Fibroblast of lung (primary cell): Measurements from ENCODE around the gene HIVEP3.

Experiments
- EZH2 ChIP-seq: IDR thresholded peaks from 2 replicates; pipeline ENCODE4 v1.5.1; 2012; ENCODE audit warnings: low read length, control low read depth, mild to moderate bottlenecking; ENCODE audit errors: missing control alignments
- TF ChIP-seq, protein P1 (sequence below), 2 donors: IDR thresholded peaks in 1 of 2; conservative IDR thresholded peaks in 1 of 2; 1 replicate in 1 of 2; 2 replicates in 1 of 2; pipeline ENCODE4 v1.5.1; 2011 to 2012; ENCODE audit warnings: low read length in 2 of 2, control low read depth in 1 of 2, inconsistent platforms in 1 of 2, low read depth in 1 of 2, mild to moderate bottlenecking in 1 of 2

DNA sequence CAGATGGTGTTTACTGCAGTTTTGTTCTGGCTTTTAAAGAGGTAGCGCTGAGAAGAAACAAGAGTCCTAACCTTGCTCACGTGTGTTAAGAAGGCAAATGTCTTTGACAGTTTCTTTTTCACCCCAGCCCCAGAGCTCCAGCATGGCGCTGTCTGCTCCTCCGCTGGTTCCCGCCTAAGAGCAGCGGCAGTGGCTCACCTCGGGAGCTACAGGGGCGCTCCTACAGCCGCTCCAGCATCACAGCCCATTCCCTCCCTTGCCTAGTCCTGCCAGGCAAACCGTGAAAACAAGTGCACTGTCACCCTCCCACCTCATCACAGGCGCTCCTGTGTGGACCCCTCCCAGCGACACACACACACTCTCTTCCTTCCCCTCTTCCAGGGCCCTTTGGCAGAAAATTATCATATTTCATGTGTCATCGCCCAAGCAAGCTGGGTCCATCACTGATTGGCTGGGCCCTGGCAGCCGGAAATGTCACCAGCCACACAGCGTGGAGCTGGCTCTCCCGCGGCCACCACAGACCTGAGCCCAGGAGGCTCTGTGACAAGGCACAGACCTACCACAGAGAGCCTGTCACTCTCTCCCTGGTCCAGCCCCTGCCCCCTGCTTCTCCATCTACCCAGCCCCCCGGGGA lies 1.2 kb upstream of the HIVEP3 start:
- TF ChIP-seq, protein P1, sequence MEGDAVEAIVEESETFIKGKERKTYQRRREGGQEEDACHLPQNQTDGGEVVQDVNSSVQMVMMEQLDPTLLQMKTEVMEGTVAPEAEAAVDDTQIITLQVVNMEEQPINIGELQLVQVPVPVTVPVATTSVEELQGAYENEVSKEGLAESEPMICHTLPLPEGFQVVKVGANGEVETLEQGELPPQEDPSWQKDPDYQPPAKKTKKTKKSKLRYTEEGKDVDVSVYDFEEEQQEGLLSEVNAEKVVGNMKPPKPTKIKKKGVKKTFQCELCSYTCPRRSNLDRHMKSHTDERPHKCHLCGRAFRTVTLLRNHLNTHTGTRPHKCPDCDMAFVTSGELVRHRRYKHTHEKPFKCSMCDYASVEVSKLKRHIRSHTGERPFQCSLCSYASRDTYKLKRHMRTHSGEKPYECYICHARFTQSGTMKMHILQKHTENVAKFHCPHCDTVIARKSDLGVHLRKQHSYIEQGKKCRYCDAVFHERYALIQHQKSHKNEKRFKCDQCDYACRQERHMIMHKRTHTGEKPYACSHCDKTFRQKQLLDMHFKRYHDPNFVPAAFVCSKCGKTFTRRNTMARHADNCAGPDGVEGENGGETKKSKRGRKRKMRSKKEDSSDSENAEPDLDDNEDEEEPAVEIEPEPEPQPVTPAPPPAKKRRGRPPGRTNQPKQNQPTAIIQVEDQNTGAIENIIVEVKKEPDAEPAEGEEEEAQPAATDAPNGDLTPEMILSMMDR (conservative IDR thresholded peaks at IDR 0.05 in 1 of 2, IDR thresholded peaks at IDR 0.05 in 1 of 2; ENCODE audit: low read depth in 1 of 2, low read length in 2 of 2): no peak
- TF ChIP-seq EZH2: no peak
